Pancreas (tissue), 10 donors: ENCODE data around the gene COL21A1. TPM values are rescaled to one million over a fixed set of nuclear protein-coding genes. Genes with fewer than 3 reads are reported as not detected.

Experiments
- ATAC-seq, 4 donors: fragments of 200-7000 bp; cut with Tn5 transposase; one replicate each; pipeline versions ENCODE4 v1.8.0 to v1.9.1; 2020; ENCODE audit warnings: mild to moderate bottlenecking in 4 of 4, moderate library complexity in 4 of 4
- DNase-seq, 6 donors: peaks; one replicate each; pipeline ENCODE4 v3.0.0-alpha.2; 2020
- FAIRE-seq: peaks from 2 replicates; lab custom pipeline; 2012; peaks lifted over from hg19 to GRCh38; lab: Jason Lieb, UNC
- H3K27ac ChIP-seq, 4 donors: fragments of 200-600 bp; sonication (generic); 1 replicate in 3 of 4; 2 replicates in 1 of 4; pipeline versions ENCODE4 v1.5.0 to v1.8.0; 2020
- H3K27me3 ChIP-seq, 4 donors: fragments of 200-600 bp; one replicate each; pipeline ENCODE4 v1.8.0; 2021
- H3K36me3 ChIP-seq, 3 donors: fragments of 200-600 bp; sonication (generic) in 1 of 3; one replicate each; pipeline versions ENCODE4 v1.5.0 to v1.8.0; 2020 to 2021
- H3K4me1 ChIP-seq, 3 donors: fragments of 200-600 bp; one replicate each; pipeline ENCODE4 v1.8.0; 2021
- H3K4me3 ChIP-seq, 4 donors: fragments of 200-600 bp; sonication (generic) in 2 of 4; one replicate each; pipeline versions ENCODE4 v1.5.0 to v1.8.0; 2020 to 2021
- H3K9me3 ChIP-seq, 4 donors: fragments of 200-600 bp; one replicate each; pipeline ENCODE4 v1.8.0; 2021
- CTCF ChIP-seq, 4 donors: fragments of 200-600 bp; sonication (generic) in 3 of 4; IDR thresholded peaks; one replicate each; pipeline versions ENCODE4 v1.5.0 to v1.8.0; 2021; ENCODE audit warnings: antibody characterized with exemption in 4 of 4
- WGBS, 2 donors: extraction: QIAGEN DNeasy Blood & Tissue Kit; methylation state at CpG; one replicate each; pipeline ENCODE4 v1.1.7; 2013; 5-methylcytosine and 5-hydroxymethylcytosine counted together
- intact Hi-C, 3 donors: fragments of 100-400 bp; cut with DNase I; formaldehyde crosslinking; loops; one replicate each; pipeline versions ENCODE4 v1.11.1 to v1.14.2; 2022
- polyA plus RNA-seq, 2 donors: library from polyadenylated mRNA; stranded (reverse); fragments of 200-250 nt; gene quantifications; one replicate each; pipeline ENCODE4 v1.2.3, GENCODE V29; 2013
- total RNA-seq, 6 donors: library from RNA; stranded (reverse); fragmentation: NEBNext Ultra II Directional in 4 of 6; extraction: Animal tissue kit (Norgen Biotek cat#: 25700) in 4 of 6; gene quantifications; one replicate each; pipeline versions ENCODE4 v1.2.1 to v1.2.4, GENCODE V29; 2021 to 2023
- donor health status: healthy with polysubstance abuse.
- donor health status: DM: no; HTN: no; CAD: no; lungs with moderate emphysema.
- donor health status: DM: no; HTN: no; CAD: no.
- donor health status: control.
- donor health status: control.
- donor health status: Bipolar disorder and iron deficiency.
- donor health status: DM: yes; HTN: yes; CAD: no.
- donor health status: DM: no; HTN: no; CAD: no.
- donor health status: DM: no; HTN: no; CAD: no.
- donor health status: DM: yes; HTN: yes; CAD: no.

COL21A1 gene
- total and polyA plus RNA-seq, 8 donors, result 0.28 to 1.8 (median 0.60) TPM

GRCh38 chr6:56151609-56152224 is 95.7 kb downstream of the COL21A1 start:
- no peak for FAIRE-seq
- ATAC-seq, result no peak
- Histone ChIP-seq H3K4me1 (no peaks in the 10 kb centered on the region), H3K27me3 (no peaks in the 10 kb centered on the region), H3K36me3 (no peaks in the 10 kb centered on the region), H3K27ac (no peak overlapping the region), H3K4me3 (no peak overlapping the region), H3K9me3 (no peaks in the 10 kb centered on the region)
- TF ChIP-seq CTCF (IDR thresholded peaks at IDR 0.05), result no peak
- WGBS, 2 donors, result 41 to 48% methylated on average over 3 of the region's 3 CpGs
- intact Hi-C loops, result no loop called here
- no peak for DNase-seq

GRCh38 chr6:56148488-56149186 is 98.7 kb downstream of the COL21A1 start:
- intact Hi-C loops, result no loop called here
- no peak for FAIRE-seq
- H3K27ac ChIP-seq, result no peak overlapping the region
- H3K27me3 ChIP-seq, result no peaks in the 10 kb centered on the region
- 50 to 77% methylated on average over 2 of the region's 2 CpGs for WGBS, 2 donors
- no peaks in the 10 kb centered on the region for H3K36me3 ChIP-seq
- TF ChIP-seq CTCF (IDR thresholded peaks at IDR 0.05), result no peak
- no peak for ATAC-seq
- DNase-seq, result no peak
- no peaks in the 10 kb centered on the region for H3K9me3 ChIP-seq
- no peak overlapping the region for H3K4me3 ChIP-seq
- H3K4me1 ChIP-seq, result no peaks in the 10 kb centered on the region

GRCh38 chr6:56147766-56148165 is 99.6 kb downstream of the COL21A1 start:
- Histone ChIP-seq H3K9me3 (no peaks in the 10 kb centered on the region), H3K27ac (no peak overlapping the region), H3K4me1 (no peaks in the 10 kb centered on the region), H3K27me3 (no peaks in the 10 kb centered on the region), H3K36me3 (no peaks in the 10 kb centered on the region), H3K4me3 (no peak overlapping the region)
- DNase-seq, result no peak
- no peak for TF ChIP-seq CTCF (IDR thresholded peaks at IDR 0.05)
- intact Hi-C loops, result no loop called here
- FAIRE-seq, result no peak
- ATAC-seq, result no peak
- WGBS, 2 donors, result 80 to 88% methylated on average over 2 of the region's 2 CpGs

GRCh38 chr6:56146086-56146485 is 101.3 kb downstream of the COL21A1 start:
- WGBS, 2 donors, result 62 to 63% methylated on average over 1 of the region's 1 CpG
- Histone ChIP-seq H3K27me3 (no peaks in the 10 kb centered on the region), H3K4me3 (no peak overlapping the region), H3K4me1 (no peaks in the 10 kb centered on the region), H3K27ac (no peak overlapping the region), H3K9me3 (no peaks in the 10 kb centered on the region), H3K36me3 (no peaks in the 10 kb centered on the region)
- no peak for FAIRE-seq
- ATAC-seq, result no peak
- intact Hi-C loops, result no loop called here
- no peak for TF ChIP-seq CTCF (IDR thresholded peaks at IDR 0.05)
- DNase-seq, result no peak

GRCh38 chr6:56145616-56146015 is 101.8 kb downstream of the COL21A1 start:
- DNase-seq, result no peak
- no peak for TF ChIP-seq CTCF (IDR thresholded peaks at IDR 0.05)
- no peak for ATAC-seq
- intact Hi-C loops, result no loop called here
- 12 to 20% methylated on average over 1 of the region's 1 CpG for WGBS, 2 donors
- no peak overlapping the region for H3K4me3 ChIP-seq
- H3K27me3 ChIP-seq, result no peaks in the 10 kb centered on the region
- no peak for FAIRE-seq
- H3K9me3 ChIP-seq, result no peaks in the 10 kb centered on the region
- H3K27ac ChIP-seq, result no peak overlapping the region
- no peaks in the 10 kb centered on the region for H3K36me3 ChIP-seq
- H3K4me1 ChIP-seq, result no peaks in the 10 kb centered on the region
